DND-41 (cell line): ENCODE results near the gene ZNF566.
A peak's percentile ranks its signal among the peaks of the same experiment; 100 is the strongest.

Experiments used
- ATAC-seq: fragments of 200-7000 bp; cut with Tn5 transposase; 3 replicates; pipeline ENCODE4 v1.9.1; 2021; ENCODE audit warnings: low read depth; ENCODE audit not compliant: insufficient read depth
- DNase-seq: peaks from one replicate; pipeline ENCODE4 v3.0.0-alpha.2; 2020
- H2AFZ ChIP-seq: 2 replicates; pipeline ENCODE4 v1.6.0; 2012; ENCODE audit warnings: low read depth, low read length
- H3K27ac ChIP-seq: 2 replicates; pipeline ENCODE4 v1.5.1; 2012; ENCODE audit warnings: low read length, inconsistent platforms
- H3K27me3 ChIP-seq: fragments of 200-600 bp; sonication (generic); 2 replicates; pipeline ENCODE4 v1.6.0; 2012; ENCODE audit warnings: low read length, mild to moderate bottlenecking, inconsistent platforms; ENCODE audit not compliant: insufficient read depth, poor library complexity
- H3K36me3 ChIP-seq: 2 replicates; pipeline ENCODE4 v1.5.1; 2012; ENCODE audit warnings: low read length, inconsistent platforms; ENCODE audit not compliant: insufficient read depth
- H3K4me1 ChIP-seq: 2 replicates; pipeline ENCODE4 v1.5.1; 2012; ENCODE audit warnings: mild to moderate bottlenecking, low read length; ENCODE audit not compliant: insufficient read depth
- H3K4me2 ChIP-seq: 2 replicates; pipeline ENCODE4 v1.6.0; 2012; ENCODE audit warnings: mild to moderate bottlenecking, moderate library complexity, low read length, inconsistent platforms; ENCODE audit not compliant: insufficient read depth
- H3K4me3 ChIP-seq, 2 experiments: fragments of 200-600 bp in 1 of 2; shearing (Covaris generic) in 1 of 2; 2 replicates each; pipeline ENCODE4 v1.5.1; 2012 to 2016; ENCODE audit warnings: inconsistent platforms in 2 of 2, low read length in 2 of 2, mild to moderate bottlenecking in 2 of 2, low read depth in 1 of 2, moderate library complexity in 1 of 2
- H3K79me2 ChIP-seq: 2 replicates; pipeline ENCODE4 v1.6.0; 2012; ENCODE audit warnings: low read length, inconsistent platforms; ENCODE audit not compliant: insufficient read depth
- H3K9ac ChIP-seq: 2 replicates; pipeline ENCODE4 v1.6.0; 2012; ENCODE audit warnings: low read depth, mild to moderate bottlenecking, inconsistent platforms, low read length, moderate library complexity
- H3K9me3 ChIP-seq: 2 replicates; pipeline ENCODE4 v1.5.1; 2012; ENCODE audit warnings: low read length, moderate library complexity, mild to moderate bottlenecking, inconsistent platforms; ENCODE audit not compliant: insufficient read depth, severe bottlenecking
- H4K20me1 ChIP-seq: 2 replicates; pipeline ENCODE4 v1.6.0; 2012; ENCODE audit warnings: low read length; ENCODE audit not compliant: insufficient read depth
- CTCF ChIP-seq: IDR thresholded peaks from 2 replicates; pipeline ENCODE4 v1.5.1; 2012; ENCODE audit warnings: borderline replicate concordance, low read length, moderate library complexity, mild to moderate bottlenecking; ENCODE audit not compliant: poor library complexity, severe bottlenecking; ENCODE audit errors: extremely low read depth
- EZH2 ChIP-seq: IDR thresholded peaks from 3 replicates; pipeline ENCODE4 v1.6.1; 2012; ENCODE audit warnings: borderline replicate concordance, low read depth, mild to moderate bottlenecking, moderate library complexity, low read length, inconsistent platforms; ENCODE audit not compliant: severe bottlenecking

Gene ZNF566

GRCh38 chr19:36436531-36436930 lies 52.8 kb downstream of the ZNF566 start:
- Histone ChIP-seq H3K4me3 (no peak overlapping the region), H3K27ac (no peak overlapping the region), H3K9ac (no peak overlapping the region), H3K27me3 (no peaks in the 10 kb centered on the region), H3K4me1 (no peaks in the 10 kb centered on the region), H4K20me1 (no peaks in the 10 kb centered on the region), H3K36me3 (no peaks in the 10 kb centered on the region), H3K4me2 (no peak overlapping the region), H3K9me3 (no peaks in the 10 kb centered on the region), H2AFZ (no peak overlapping the region), H3K79me2 (no peaks in the 10 kb centered on the region)
- TF ChIP-seq EZH2 (no peak), CTCF (no peak)
- DNase-seq (no peak), ATAC-seq (no peak)

- no peaks in the 10 kb centered on the region for H3K36me3 ChIP-seq
- H3K27me3 ChIP-seq: no peaks in the 10 kb centered on the region
- TF ChIP-seq CTCF (no peak), EZH2 (no peak)
- H3K4me2 ChIP-seq: no peak overlapping the region
- no peak overlapping the region for H3K4me3 ChIP-seq
- DNase-seq: no peak
- ATAC-seq: peak; percentile 29; the same call in 1 of the 3 replicates
- no peaks in the 10 kb centered on the region for H3K79me2 ChIP-seq
- H2AFZ ChIP-seq: no peak overlapping the region; the same call in 1 of the 2 replicates
- H3K4me1 ChIP-seq: peaks cover 5% of the 10 kb centered on the region
- H3K27ac ChIP-seq: no peak overlapping the region
- H3K9ac ChIP-seq: no peak overlapping the region
- H4K20me1 ChIP-seq: no peaks in the 10 kb centered on the region
- H3K9me3 ChIP-seq: no peaks in the 10 kb centered on the region
Measured at GRCh38 chr19:36423925-36424324, 65.4 kb downstream of the ZNF566 start.

GRCh38 chr19:36421749-36422481 lies 67.4 kb downstream of the ZNF566 start:
- no peak overlapping the region for H3K4me3 ChIP-seq
- no peaks in the 10 kb centered on the region for H3K9me3 ChIP-seq
- no peak overlapping the region for H2AFZ ChIP-seq
- H3K9ac ChIP-seq: no peak overlapping the region
- no peak overlapping the region for H3K4me2 ChIP-seq
- H3K27me3 ChIP-seq: no peaks in the 10 kb centered on the region
- DNase-seq: no peak
- H3K27ac ChIP-seq: no peak overlapping the region
- H3K4me1 ChIP-seq: peaks cover 14% of the 10 kb centered on the region
- TF ChIP-seq EZH2 (no peak), CTCF (no peak)
- H3K36me3 ChIP-seq: peaks cover 9% of the 10 kb centered on the region; the same call in 1 of the 2 replicates
- H3K79me2 ChIP-seq: peaks cover 16% of the 10 kb centered on the region
- no peak for ATAC-seq
- H4K20me1 ChIP-seq: 0 out of 2 replicates have a peak, but pooled peaks cover 2% of the 10 kb centered on the region
